MM.1S (cell line): Measurements from ENCODE around the gene ERCC4.
A peak's percentile ranks its signal among the peaks of the same experiment; 100 is the strongest.

Experiments used
- CTCF ChIP-seq: fragments of 300-600 bp; sonication (generic); IDR thresholded peaks from 2 replicates; pipeline ENCODE4 v1.5.1; 2016; ENCODE audit warnings: antibody characterized with exemption, low read length, mixed read lengths
- EZH2 ChIP-seq: fragments of 300-600 bp; sonication (generic); optimal IDR thresholded peaks from 2 replicates; pipeline ENCODE3; 2017; ENCODE audit warnings: low read depth, mild to moderate bottlenecking, antibody characterized with exemption, low read length, mixed read lengths

DNA sequence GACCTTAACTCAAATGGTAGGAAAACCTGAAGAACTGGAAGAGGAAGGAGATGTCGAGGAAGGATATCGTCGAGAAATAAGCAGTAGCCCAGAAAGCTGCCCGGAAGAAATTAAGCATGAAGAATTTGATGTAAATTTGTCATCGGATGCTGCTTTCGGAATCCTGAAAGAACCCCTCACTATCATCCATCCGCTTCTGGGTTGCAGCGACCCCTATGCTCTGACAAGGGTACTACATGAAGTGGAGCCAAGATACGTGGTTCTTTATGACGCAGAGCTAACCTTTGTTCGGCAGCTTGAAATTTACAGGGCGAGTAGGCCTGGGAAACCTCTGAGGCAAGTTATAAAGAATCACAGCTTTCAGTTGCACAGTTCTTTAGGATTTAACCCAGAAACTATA, 15.5 kb downstream of the ERCC4 start:
- TF ChIP-seq CTCF: peak; percentile 42
- no peak for TF ChIP-seq EZH2
